Natural killer cell treated with Interleukin-12 subunit alpha and Interleukin-12 subunit beta and Interleukin-15 and Interleukin-18, amount 100 ng/mL, for 72 hours (primary cell): Measurements from ENCODE around the gene SLC22A25. TPM values are rescaled to one million over a fixed set of nuclear protein-coding genes. Genes with fewer than 3 reads are reported as not detected.

Experiments
- total RNA-seq, 2 donors: library from RNA; stranded (reverse); gene quantifications; one replicate each; pipeline ENCODE4 v1.2.3, GENCODE V29; 2022

SLC22A25 gene
- total RNA-seq, 2 donors from 2014 or later = not detected

Other genes starting within 250 kb of the SLC22A25 start
- gene SLC22A8, start 227.8 kb downstream of the SLC22A25 start, total RNA-seq = not detected
- not detected for gene SLC22A24, start 99.4 kb downstream of the SLC22A25 start, total RNA-seq
- gene SLC22A9, start 126.2 kb upstream of the SLC22A25 start, total RNA-seq = not detected
- gene PLAAT5, start 247.6 kb upstream of the SLC22A25 start, total RNA-seq = under 1 TPM in 1 of 2 donors, not detected in 1; 0.36 TPM